Ascending aorta (tissue), 2 donors: ENCODE data around the gene OR1N1. TPM values are rescaled to one million over a fixed set of nuclear protein-coding genes. Genes with fewer than 3 reads are reported as not detected.

Experiments used
- DNase-seq, 2 donors: peaks; one replicate each; pipeline ENCODE4 v3.0.0-alpha.2; 2019; ENCODE audit warnings: low spot score in 2 of 2
- H3K27ac ChIP-seq, 2 donors: fragments of 200-600 bp; sonication (generic); one replicate each; pipeline ENCODE4 v1.5.1; 2016 to 2017; ENCODE audit warnings: mild to moderate bottlenecking in 1 of 2
- H3K27me3 ChIP-seq: fragments of 200-600 bp; sonication (generic); one replicate; pipeline ENCODE4 v1.5.1; 2017
- H3K36me3 ChIP-seq, 2 donors: fragments of 200-600 bp; sonication (generic); one replicate each; pipeline ENCODE4 v1.5.1; 2016
- H3K4me1 ChIP-seq, 2 donors: fragments of 200-600 bp; sonication (generic); one replicate each; pipeline ENCODE4 v1.5.1; 2016 to 2017; ENCODE audit warnings: mild to moderate bottlenecking in 1 of 2
- H3K4me3 ChIP-seq, 2 donors: fragments of 200-600 bp; sonication (generic); one replicate each; pipeline ENCODE4 v1.5.1; 2016 to 2017; ENCODE audit warnings: mild to moderate bottlenecking in 1 of 2
- H3K9me3 ChIP-seq, 2 donors: fragments of 200-600 bp; sonication (generic); one replicate each; pipeline ENCODE4 v1.5.1; 2016
- intact Hi-C: fragments of 100-400 bp; cut with DNase I; formaldehyde crosslinking; loops from one replicate; pipeline ENCODE4 v1.15.1; 2023
- total RNA-seq: library from RNA; depleted of rRNA; stranded (reverse); fragments of >200 nt; gene quantifications from one replicate; pipeline ENCODE4 v1.1.0, GENCODE V29; 2016
- TF ChIP-seq, protein P1 (sequence below), 3 experiments: fragments of 200-600 bp in 2 of 3; fragments of 450-650 bp in 1 of 3; sonication (generic) in 2 of 3; IDR thresholded peaks; one replicate each; pipeline ENCODE4 v1.5.1; 2016 to 2019; ENCODE audit warnings: antibody characterized with exemption in 3 of 3, mild to moderate bottlenecking in 1 of 3, moderate library complexity in 1 of 3

OR1N1 gene, protein sequence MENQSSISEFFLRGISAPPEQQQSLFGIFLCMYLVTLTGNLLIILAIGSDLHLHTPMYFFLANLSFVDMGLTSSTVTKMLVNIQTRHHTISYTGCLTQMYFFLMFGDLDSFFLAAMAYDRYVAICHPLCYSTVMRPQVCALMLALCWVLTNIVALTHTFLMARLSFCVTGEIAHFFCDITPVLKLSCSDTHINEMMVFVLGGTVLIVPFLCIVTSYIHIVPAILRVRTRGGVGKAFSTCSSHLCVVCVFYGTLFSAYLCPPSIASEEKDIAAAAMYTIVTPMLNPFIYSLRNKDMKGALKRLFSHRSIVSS
- not detected for total RNA-seq

DNA sequence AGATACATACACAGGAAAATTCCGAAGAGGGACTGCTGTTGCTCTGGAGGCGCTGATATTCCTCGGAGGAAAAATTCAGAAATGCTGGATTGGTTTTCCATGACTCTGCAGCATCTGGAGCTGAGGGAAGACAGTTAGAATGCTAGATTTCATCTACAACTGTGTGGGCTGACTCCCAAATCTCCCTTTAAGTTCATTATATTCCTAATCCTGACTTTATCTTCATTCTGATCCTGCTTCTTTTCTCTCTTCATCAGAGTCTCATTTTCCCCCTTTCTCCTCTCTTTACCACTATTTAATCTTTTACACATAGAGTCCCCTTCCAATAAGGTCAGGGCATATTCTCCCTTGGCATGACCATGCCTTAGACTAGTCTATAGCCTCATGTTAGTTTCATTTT, at the start of gene OR1N1:
Gene OR1N1, minus strand, starts transcription at position 101 of the 400 bp plus-strand sequence. Its CDS starts 0 bp downstream, at position 101.
- Histone ChIP-seq H3K27me3 (no peaks in the 10 kb centered on the region), H3K9me3 (no peaks in the 10 kb centered on the region), H3K4me1 (no peaks in the 10 kb centered on the region), H3K36me3 (no peaks in the 10 kb centered on the region), H3K4me3 (no peak within 1 kb of the TSS), H3K27ac (no peak within 1 kb of the TSS)
- intact Hi-C loops = no loop called here
- DNase-seq = no peak
- TF ChIP-seq, protein P1, sequence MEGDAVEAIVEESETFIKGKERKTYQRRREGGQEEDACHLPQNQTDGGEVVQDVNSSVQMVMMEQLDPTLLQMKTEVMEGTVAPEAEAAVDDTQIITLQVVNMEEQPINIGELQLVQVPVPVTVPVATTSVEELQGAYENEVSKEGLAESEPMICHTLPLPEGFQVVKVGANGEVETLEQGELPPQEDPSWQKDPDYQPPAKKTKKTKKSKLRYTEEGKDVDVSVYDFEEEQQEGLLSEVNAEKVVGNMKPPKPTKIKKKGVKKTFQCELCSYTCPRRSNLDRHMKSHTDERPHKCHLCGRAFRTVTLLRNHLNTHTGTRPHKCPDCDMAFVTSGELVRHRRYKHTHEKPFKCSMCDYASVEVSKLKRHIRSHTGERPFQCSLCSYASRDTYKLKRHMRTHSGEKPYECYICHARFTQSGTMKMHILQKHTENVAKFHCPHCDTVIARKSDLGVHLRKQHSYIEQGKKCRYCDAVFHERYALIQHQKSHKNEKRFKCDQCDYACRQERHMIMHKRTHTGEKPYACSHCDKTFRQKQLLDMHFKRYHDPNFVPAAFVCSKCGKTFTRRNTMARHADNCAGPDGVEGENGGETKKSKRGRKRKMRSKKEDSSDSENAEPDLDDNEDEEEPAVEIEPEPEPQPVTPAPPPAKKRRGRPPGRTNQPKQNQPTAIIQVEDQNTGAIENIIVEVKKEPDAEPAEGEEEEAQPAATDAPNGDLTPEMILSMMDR (IDR thresholded peaks at IDR 0.05) = no peak

DNA sequence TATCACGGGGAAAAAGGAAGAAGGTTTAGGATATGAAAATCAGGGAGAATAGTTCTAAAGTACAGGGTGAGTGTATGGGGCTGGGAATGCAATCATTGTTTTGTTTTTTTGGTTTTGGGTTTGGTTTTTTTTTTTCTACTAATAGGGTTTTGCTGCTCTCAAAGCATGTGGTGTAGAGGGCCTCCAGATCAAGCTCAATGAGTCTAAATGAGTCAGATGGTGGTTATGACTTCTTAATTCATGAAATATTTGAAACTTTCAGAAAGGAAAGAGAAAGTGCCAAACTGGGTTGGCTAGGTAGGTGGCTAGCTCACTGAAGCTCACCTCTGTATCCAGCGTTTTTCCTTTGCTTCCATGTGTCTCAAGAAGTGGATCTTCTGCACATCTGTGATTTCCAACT, 45.4 kb upstream of the OR1N1 start:
- intact Hi-C loops = no loop called here

DNA sequence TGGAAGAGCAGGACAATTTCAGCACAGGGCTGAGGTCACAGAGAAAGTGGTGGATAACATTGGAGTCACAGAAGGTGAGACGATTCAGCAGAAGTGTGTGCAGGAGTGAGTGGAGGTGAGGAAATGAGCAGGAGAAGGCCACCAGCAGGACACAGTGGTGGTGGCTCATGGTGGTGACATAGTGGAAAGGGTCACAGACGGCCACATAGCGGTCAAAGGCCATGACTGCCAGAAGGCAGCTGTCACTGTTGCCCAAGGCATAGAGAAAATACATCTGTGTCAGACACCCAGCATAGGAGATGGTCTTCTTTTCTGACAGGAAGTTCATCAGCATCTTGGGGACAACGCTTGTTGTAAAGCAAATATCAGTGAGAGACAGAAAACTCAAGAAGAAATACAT, 40.8 kb upstream of the OR1N1 start:
- no peaks in the 10 kb centered on the region for H3K27me3 ChIP-seq
- H3K36me3 ChIP-seq = no peaks in the 10 kb centered on the region
- no peak overlapping the region for H3K27ac ChIP-seq
- TF ChIP-seq, protein P1 (IDR thresholded peaks at IDR 0.05) = no peak
- DNase-seq = no peak
- H3K4me3 ChIP-seq = no peak overlapping the region
- H3K9me3 ChIP-seq = no peaks in the 10 kb centered on the region
- intact Hi-C loops = no loop called here
- no peaks in the 10 kb centered on the region for H3K4me1 ChIP-seq

More for the DNA sequence above, 45.4 kb upstream of the OR1N1 start:
- no peaks in the 10 kb centered on the region for H3K4me1 ChIP-seq
- no peaks in the 10 kb centered on the region for H3K9me3 ChIP-seq
- H3K27ac ChIP-seq = no peak overlapping the region
- H3K36me3 ChIP-seq = no peaks in the 10 kb centered on the region
- H3K27me3 ChIP-seq = no peaks in the 10 kb centered on the region
- no peak for DNase-seq
- H3K4me3 ChIP-seq = no peak overlapping the region
- TF ChIP-seq, protein P1 (IDR thresholded peaks at IDR 0.05) = no peak

DNA sequence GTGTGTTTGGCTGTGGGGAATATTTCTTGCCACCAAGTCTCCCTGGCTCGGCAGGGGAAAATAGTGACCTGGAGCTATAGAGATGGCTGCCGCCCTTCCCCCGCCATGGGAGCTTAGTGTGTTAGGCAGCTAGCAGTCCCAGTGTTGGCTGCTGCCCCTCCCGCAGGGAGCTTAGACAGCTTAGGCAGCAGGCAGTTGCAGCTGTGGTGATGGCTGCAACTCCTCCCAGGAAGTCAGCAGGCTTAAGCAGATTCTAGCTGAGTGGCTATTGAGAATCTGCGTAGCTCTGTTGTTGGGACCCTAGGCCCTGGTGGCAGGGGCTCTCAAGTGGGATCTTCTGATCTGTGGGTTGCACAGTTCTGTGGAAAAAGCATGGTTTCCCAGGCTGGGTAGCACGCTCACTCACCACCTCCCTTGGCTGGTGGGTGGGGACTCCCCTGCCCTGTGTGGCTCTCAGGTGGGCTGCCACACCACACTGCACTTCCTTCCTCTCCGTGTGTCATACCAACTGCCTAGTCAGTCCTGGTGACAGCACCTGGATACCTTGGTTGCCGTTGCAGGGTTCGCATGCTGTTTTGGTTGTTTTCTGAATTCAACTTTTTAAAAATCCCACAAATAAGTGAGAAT, 35.2 kb upstream of the OR1N1 start:
- no peak for DNase-seq
- Histone ChIP-seq H3K27ac (no peak overlapping the region), H3K4me3 (no peak overlapping the region), H3K36me3 (no peaks in the 10 kb centered on the region), H3K9me3 (no peaks in the 10 kb centered on the region), H3K4me1 (no peaks in the 10 kb centered on the region), H3K27me3 (no peaks in the 10 kb centered on the region)
- TF ChIP-seq, protein P1 (IDR thresholded peaks at IDR 0.05) = no peak
- intact Hi-C loops = no loop called here

DNA sequence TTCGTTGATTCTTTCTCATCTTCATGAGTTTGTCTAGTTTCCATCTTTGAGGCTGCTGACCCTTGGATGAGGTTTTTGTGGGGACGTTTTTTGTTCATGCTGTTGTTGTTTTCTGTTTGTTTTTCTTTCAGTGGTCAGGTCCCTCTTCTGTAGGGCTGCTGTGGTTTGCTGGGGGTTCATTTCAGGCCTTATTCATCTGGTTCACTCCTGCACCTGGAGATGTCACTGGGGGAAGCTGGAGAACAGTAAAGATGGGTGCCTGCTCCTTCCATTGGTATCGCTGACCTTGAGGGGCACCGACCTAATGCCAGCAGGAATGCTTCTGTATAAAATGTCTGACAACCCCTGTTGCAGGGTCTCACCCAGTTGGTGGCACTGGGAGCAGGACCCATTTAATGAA, 34.4 kb upstream of the OR1N1 start:
- DNase-seq = no peak
- Histone ChIP-seq H3K4me1 (no peaks in the 10 kb centered on the region), H3K36me3 (no peaks in the 10 kb centered on the region), H3K9me3 (no peaks in the 10 kb centered on the region), H3K27ac (no peak overlapping the region), H3K27me3 (no peaks in the 10 kb centered on the region), H3K4me3 (no peak overlapping the region)
- TF ChIP-seq, protein P1 (IDR thresholded peaks at IDR 0.05) = no peak
- intact Hi-C loops = no loop called here
